A549 (cell line): Measurements from ENCODE around the gene TSPAN5. TPM values are rescaled to one million over a fixed set of nuclear protein-coding genes. Genes with fewer than 3 reads are reported as not detected.

ENCODE experiments used
- ATAC-seq, 2 experiments: fragments of 200-7000 bp in 1 of 2; fragments of >200 bp in 1 of 2; cut with Nextera tagmentation in 1 of 2; cut with Tn5 transposase in 1 of 2; 3 replicates each; pipeline versions ENCODE4 v1.8.0 to v1.9.1; 2018 to 2020; ENCODE audit warnings: mild to moderate bottlenecking in 1 of 2, moderate library complexity in 1 of 2
- CTCF ChIA-PET: fragments of 300-600 bp; sonication (Branson Sonifier 250); formaldehyde crosslinking; extraction: SDS; loops from one replicate; lab custom pipeline; 2021; ENCODE audit warnings: antibody characterized with exemption, inconsistent platforms; lab: Yijun Ruan, JAX
- POLR2A ChIA-PET: fragments of 350-600 bp; formaldehyde crosslinking; extraction: SDS; loops from one replicate; lab custom pipeline; 2021; ENCODE audit warnings: antibody characterized with exemption, inconsistent platforms; lab: Yijun Ruan, JAX
- DNase-seq, 2 experiments: peaks; one replicate each; pipeline versions ENCODE4 v3.0.0 to v3.0.0-alpha.2; 2011 to 2016; ENCODE audit warnings: low read depth in 1 of 2, low spot score in 1 of 2
- FAIRE-seq: peaks from 2 replicates; lab custom pipeline; 2011; peaks lifted over from hg19 to GRCh38; lab: Jason Lieb, UNC
- H3K27ac ChIP-seq, 2 experiments: fragments of >200 bp; sonication (Bioruptor Twin); formaldehyde crosslinking; 3 replicates each; pipeline ENCODE4 v1.5.1; 2016 to 2017
- H3K4me1 ChIP-seq: fragments of >200 bp; sonication (Bioruptor Twin); formaldehyde crosslinking; 3 replicates; pipeline ENCODE4 v1.6.1; 2016
- H3K4me2 ChIP-seq: fragments of >200 bp; sonication (Bioruptor Twin); formaldehyde crosslinking; 3 replicates; pipeline ENCODE4 v1.6.1; 2016
- H3K4me3 ChIP-seq: fragments of >200 bp; sonication (Bioruptor Twin); formaldehyde crosslinking; 3 replicates; pipeline ENCODE4 v1.5.1; 2016
- H3K9me3 ChIP-seq: fragments of >200 bp; sonication (Bioruptor Twin); formaldehyde crosslinking; 3 replicates; pipeline ENCODE4 v1.6.1; 2016
- BHLHE40 ChIP-seq: IDR thresholded peaks from 2 replicates; pipeline ENCODE4 v1.6.1; 2012; ENCODE audit warnings: low read depth, low read length, inconsistent platforms
- EHMT2 ChIP-seq: fragments of 200-600 bp; sonication (generic); IDR thresholded peaks from 2 replicates; pipeline ENCODE4 v1.6.1; 2016; ENCODE audit warnings: antibody characterized with exemption, low read depth, mild to moderate bottlenecking, moderate library complexity
- EP300 ChIP-seq, 2 experiments: fragments of >200 bp; sonication (Bioruptor Twin); formaldehyde crosslinking; IDR thresholded peaks; 2 replicates in 1 of 2; 3 replicates in 1 of 2; pipeline ENCODE4 v1.6.1; 2016 to 2017
- FOSB ChIP-seq: fragments of 250-450 bp; sonication (Bioruptor Pico); IDR thresholded peaks from 2 replicates; pipeline ENCODE4 v1.5.0; 2020; ENCODE audit warnings: mild to moderate bottlenecking, moderate library complexity
- GATA3 ChIP-seq: IDR thresholded peaks from 2 replicates; pipeline ENCODE4 v1.6.1; 2012; ENCODE audit warnings: borderline replicate concordance
- HEYL ChIP-seq: fragments of 250-450 bp; sonication (Bioruptor Pico); IDR thresholded peaks from 2 replicates; pipeline ENCODE4 v1.8.0; 2021; ENCODE audit warnings: mild to moderate bottlenecking, moderate library complexity
- HOXB5 ChIP-seq: fragments of 250-450 bp; sonication (Bioruptor Pico); IDR thresholded peaks from 2 replicates; pipeline ENCODE4 v1.5.0; 2020; ENCODE audit warnings: mild to moderate bottlenecking, moderate library complexity
- JUN ChIP-seq, 2 experiments: fragments of >200 bp; sonication (Bioruptor Twin); formaldehyde crosslinking; IDR thresholded peaks; 2 replicates in 1 of 2; 3 replicates in 1 of 2; pipeline ENCODE4 v1.6.1; 2016 to 2017
- MAZ ChIP-seq: fragments of 150-350 bp; IDR thresholded peaks from 2 replicates; pipeline ENCODE4 v1.6.1; 2014; ENCODE audit warnings: antibody characterized with exemption, low read depth, low read length, borderline replicate concordance
- MYC ChIP-seq: IDR thresholded peaks from 2 replicates; pipeline ENCODE4 v1.6.1; 2012; ENCODE audit warnings: mild to moderate bottlenecking, inconsistent platforms, low read length, improper control_type of control experiment, borderline replicate concordance
- NR3C1 ChIP-seq: fragments of >200 bp; sonication (Bioruptor Twin); formaldehyde crosslinking; IDR thresholded peaks from 3 replicates; pipeline ENCODE4 v1.6.1; 2017
- POLR2AphosphoS2 ChIP-seq: conservative IDR thresholded peaks from 2 replicates; pipeline ENCODE4 v1.6.1; 2012; ENCODE audit warnings: low read length, improper control_type of control experiment, inconsistent platforms
- RAD21 ChIP-seq, 2 experiments: fragments of >200 bp in 1 of 2; sonication (Bioruptor Twin) in 1 of 2; formaldehyde crosslinking in 1 of 2; IDR thresholded peaks in 1 of 2; conservative IDR thresholded peaks in 1 of 2; 2 replicates in 1 of 2; 3 replicates in 1 of 2; pipeline ENCODE4 v1.6.1; 2012 to 2018; ENCODE audit warnings: inconsistent platforms in 1 of 2
- RCOR1 ChIP-seq: fragments of 150-350 bp; IDR thresholded peaks from 2 replicates; pipeline ENCODE4 v1.6.1; 2014; ENCODE audit warnings: antibody characterized with exemption, low read length, low read depth
- SREBF2 ChIP-seq: fragments of 450-650 bp; IDR thresholded peaks from 2 replicates; pipeline ENCODE4 v1.6.1; 2014; ENCODE audit warnings: mild to moderate bottlenecking, moderate library complexity
- WGBS: methylation state at CpG from one replicate; pipeline ENCODE4 v1.1.6; 2017; ENCODE audit errors: missing lambda C conversion rate; 5-methylcytosine and 5-hydroxymethylcytosine counted together
- polyA plus RNA-seq, 4 experiments: library from polyadenylated mRNA; depleted of rRNA in 3 of 4; stranded (reverse); fragments of >200 nt; fragmentation: RNase III in 1 of 4; extraction: RNeasy Plus Mini Kit Qiagen cat#74134 plus additional on column Dnase treatment in 1 of 4; gene quantifications; 2 replicates in 3 of 4; 3 replicates in 1 of 4; pipeline ENCODE4 v1.2.3, GENCODE V29; 2011 to 2017
- TF ChIP-seq, protein P1 (sequence below): fragments of >200 bp; sonication (Bioruptor Twin); formaldehyde crosslinking; IDR thresholded peaks from 3 replicates; pipeline ENCODE4 v1.5.1; 2016
- TF ChIP-seq, protein P2 (sequence below): fragments of >200 bp; sonication (Bioruptor Twin); formaldehyde crosslinking; IDR thresholded peaks from 2 replicates; pipeline ENCODE4 v1.6.1; 2016
- TF ChIP-seq, protein P3 (sequence below): fragments of 200-600 bp; sonication (generic); IDR thresholded peaks from 2 replicates; pipeline ENCODE4 v1.6.1; 2016; ENCODE audit warnings: antibody characterized with exemption, mild to moderate bottlenecking, moderate library complexity
- TF ChIP-seq, protein P4 (sequence below): IDR thresholded peaks from 2 replicates; pipeline ENCODE4 v1.6.1; 2012

Gene TSPAN5
- polyA plus RNA-seq, 2 of the 4 experiments (the other 2 are of a cell fraction) = 9.5 to 12.4 TPM

DNA sequence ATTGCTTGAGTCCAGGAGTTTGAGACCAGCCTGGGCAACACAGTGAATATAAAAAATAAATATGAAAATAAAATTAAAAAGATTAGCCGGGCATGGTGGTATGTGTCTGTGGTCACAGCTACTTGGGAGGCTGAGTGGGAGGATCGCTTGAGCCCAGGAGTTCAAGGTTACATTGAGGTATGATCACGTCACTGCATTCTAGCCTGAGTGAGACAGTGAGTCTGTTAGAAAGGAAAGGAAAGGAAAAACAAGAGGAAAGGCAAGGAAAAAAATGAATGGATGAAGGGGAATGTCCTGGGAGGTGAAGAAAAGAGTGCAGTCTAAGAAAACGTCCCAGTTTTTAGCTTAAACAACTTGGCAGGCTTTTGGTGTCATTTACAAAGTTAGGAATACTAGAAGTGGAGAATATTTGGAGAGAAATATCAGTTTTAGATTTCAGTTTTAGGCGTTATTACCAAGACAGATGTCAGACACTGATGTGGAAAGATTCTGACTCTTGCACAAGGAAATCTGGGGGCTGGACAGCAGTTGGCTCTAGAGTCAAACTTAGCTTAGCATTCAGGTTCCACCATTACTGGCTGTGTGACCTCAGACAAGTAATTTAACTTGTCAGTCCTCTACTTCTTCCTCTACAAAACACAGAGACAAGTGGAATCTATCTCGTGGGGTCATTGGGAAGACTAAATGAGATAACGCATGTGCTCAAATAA, 139.0 kb downstream of the TSPAN5 start (continued):
- TF ChIP-seq, protein P1, sequence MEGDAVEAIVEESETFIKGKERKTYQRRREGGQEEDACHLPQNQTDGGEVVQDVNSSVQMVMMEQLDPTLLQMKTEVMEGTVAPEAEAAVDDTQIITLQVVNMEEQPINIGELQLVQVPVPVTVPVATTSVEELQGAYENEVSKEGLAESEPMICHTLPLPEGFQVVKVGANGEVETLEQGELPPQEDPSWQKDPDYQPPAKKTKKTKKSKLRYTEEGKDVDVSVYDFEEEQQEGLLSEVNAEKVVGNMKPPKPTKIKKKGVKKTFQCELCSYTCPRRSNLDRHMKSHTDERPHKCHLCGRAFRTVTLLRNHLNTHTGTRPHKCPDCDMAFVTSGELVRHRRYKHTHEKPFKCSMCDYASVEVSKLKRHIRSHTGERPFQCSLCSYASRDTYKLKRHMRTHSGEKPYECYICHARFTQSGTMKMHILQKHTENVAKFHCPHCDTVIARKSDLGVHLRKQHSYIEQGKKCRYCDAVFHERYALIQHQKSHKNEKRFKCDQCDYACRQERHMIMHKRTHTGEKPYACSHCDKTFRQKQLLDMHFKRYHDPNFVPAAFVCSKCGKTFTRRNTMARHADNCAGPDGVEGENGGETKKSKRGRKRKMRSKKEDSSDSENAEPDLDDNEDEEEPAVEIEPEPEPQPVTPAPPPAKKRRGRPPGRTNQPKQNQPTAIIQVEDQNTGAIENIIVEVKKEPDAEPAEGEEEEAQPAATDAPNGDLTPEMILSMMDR = no peak
- TF ChIP-seq FOSB (CRISPR knock-in tag) (no peak), MAZ (no peak)

DNA sequence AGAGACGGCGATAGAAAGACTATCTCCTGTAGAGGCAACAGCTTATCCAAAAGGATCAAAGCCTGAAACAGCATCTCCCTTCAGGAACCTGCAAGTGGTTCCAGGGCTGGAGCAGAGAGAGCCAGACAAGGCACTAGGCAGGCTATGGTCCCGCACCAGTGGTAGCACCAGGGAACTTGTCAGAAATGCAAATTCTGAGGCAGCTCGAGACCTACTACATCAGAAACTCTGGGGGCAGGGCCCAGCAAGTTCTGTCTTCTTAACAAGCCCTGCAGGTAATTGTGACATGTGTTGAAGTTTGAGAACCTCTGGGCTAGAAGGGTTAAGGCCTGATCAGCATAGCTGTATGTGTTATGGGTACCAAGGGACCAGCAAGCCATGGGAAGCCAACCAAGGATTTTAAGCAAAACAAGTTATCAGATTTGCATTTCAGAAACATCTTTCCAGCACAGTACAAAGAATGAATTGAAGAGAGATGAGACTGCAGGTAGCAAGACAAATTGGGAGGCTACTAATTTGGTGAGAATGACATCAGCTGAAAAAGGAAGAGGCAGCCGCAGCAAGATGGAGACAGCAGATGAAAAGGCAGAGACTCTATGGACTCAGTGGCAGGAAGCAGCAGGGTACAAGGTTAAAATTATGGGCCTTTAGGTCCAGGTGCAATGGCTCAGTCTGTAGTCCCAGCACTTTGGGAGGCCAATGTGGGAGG, 139.7 kb downstream of the TSPAN5 start:
- no peak overlapping the region for H3K4me2 ChIP-seq
- ATAC-seq (no peak), FAIRE-seq (no peak), DNase-seq (no peak)
- POLR2A ChIA-PET = no interaction called here
- WGBS = 95% methylated on average over 5 of the region's 5 CpGs
- no peak for TF ChIP-seq HEYL
- no peak for TF ChIP-seq HOXB5 (CRISPR knock-in tag)
- no peak for TF ChIP-seq EHMT2
- no peak for TF ChIP-seq BHLHE40
- H3K4me1 ChIP-seq = peaks cover 63% of the 10 kb centered on the region
- H3K4me3 ChIP-seq = no peak overlapping the region
- CTCF ChIA-PET = interaction anchor here (0.8 to 0.9 kb wide), 2 partner anchors 9 to 51 kb away, joined by 3 to 4 read pairs; no protein-coding TSS in a partner anchor
- H3K27ac ChIP-seq = peak overlapping the region in 1 of 2 experiments; percentile 85; a peak in 3 of 6 replicates
- H3K9me3 ChIP-seq = no peaks in the 10 kb centered on the region

DNA sequence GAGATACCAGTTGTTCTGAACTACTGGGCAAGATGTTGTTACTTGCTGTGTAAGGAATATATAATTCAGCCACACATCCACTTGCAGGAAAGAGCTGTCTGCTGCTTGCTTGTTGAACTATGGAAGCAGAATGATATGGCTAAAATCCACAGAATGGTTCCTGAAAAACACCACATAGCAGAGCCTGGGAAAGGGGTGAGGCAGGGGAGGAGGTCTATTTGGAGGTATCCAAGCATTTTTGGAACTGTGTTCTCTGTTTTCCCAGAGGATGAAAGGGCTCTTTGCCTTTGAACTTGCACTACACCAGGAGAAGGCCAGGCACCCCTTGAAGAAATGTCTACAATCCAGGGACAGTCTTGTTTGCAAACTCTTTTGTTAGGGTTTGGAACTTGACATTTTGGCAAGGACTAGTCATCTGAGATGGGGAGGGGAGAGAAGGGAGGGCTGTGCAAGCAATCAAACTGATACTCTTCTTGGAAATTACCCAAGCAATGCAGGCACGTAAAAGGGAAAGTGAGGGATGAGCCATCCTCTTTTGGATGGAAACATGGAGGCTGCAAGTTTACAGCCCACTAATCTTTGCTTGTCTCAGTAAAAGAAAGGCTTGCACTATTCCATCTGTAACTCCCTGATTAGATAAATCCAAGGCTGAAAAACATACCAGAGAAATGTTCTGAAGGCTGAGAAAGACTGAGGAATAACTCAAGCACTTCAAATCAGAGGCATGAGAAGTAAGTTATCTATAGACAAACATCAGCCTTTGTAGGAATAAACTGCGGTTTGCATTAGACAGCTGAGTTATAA, 141.0 kb downstream of the TSPAN5 start:
- H3K4me1 ChIP-seq = peaks cover 52% of the 10 kb centered on the region

More for the DNA sequence above, 141.0 kb downstream of the TSPAN5 start:
- WGBS = 38% methylated on average over 2 of the region's 2 CpGs
- DNase-seq (peak in 1 of 2 experiments; percentile 51), ATAC-seq (peak in 1 of 2 experiments; percentile 58; a peak in 4 of 6 replicates), FAIRE-seq (no peak)
- POLR2A ChIA-PET = no interaction called here
- TF ChIP-seq SREBF2 (no peak), POLR2AphosphoS2 (no peak), RCOR1 (no peak), HOXB5 (CRISPR knock-in tag) (no peak), EP300 (IDR thresholded peaks at IDR 0.05) (peak in 1 of 2 experiments; percentile 64; a peak in 2 of 5 replicates), NR3C1 (no peak), RAD21 (conservative IDR thresholded peaks at IDR 0.05 in 1 of 2, IDR thresholded peaks at IDR 0.05 in 1 of 2) (no peak), JUN (IDR thresholded peaks at IDR 0.05) (0 out of 5 replicates have a peak, but pooled peaks of 1 of the 2 experiments have one; percentile 25), GATA3 (peak; percentile 62; the same call in 1 of the 2 replicates), MYC (no peak), FOSB (CRISPR knock-in tag) (no peak)
- TF ChIP-seq, protein P2, sequence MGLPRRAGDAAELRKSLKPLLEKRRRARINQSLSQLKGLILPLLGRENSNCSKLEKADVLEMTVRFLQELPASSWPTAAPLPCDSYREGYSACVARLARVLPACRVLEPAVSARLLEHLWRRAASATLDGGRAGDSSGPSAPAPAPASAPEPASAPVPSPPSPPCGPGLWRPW = no peak
- TF ChIP-seq, protein P3, sequence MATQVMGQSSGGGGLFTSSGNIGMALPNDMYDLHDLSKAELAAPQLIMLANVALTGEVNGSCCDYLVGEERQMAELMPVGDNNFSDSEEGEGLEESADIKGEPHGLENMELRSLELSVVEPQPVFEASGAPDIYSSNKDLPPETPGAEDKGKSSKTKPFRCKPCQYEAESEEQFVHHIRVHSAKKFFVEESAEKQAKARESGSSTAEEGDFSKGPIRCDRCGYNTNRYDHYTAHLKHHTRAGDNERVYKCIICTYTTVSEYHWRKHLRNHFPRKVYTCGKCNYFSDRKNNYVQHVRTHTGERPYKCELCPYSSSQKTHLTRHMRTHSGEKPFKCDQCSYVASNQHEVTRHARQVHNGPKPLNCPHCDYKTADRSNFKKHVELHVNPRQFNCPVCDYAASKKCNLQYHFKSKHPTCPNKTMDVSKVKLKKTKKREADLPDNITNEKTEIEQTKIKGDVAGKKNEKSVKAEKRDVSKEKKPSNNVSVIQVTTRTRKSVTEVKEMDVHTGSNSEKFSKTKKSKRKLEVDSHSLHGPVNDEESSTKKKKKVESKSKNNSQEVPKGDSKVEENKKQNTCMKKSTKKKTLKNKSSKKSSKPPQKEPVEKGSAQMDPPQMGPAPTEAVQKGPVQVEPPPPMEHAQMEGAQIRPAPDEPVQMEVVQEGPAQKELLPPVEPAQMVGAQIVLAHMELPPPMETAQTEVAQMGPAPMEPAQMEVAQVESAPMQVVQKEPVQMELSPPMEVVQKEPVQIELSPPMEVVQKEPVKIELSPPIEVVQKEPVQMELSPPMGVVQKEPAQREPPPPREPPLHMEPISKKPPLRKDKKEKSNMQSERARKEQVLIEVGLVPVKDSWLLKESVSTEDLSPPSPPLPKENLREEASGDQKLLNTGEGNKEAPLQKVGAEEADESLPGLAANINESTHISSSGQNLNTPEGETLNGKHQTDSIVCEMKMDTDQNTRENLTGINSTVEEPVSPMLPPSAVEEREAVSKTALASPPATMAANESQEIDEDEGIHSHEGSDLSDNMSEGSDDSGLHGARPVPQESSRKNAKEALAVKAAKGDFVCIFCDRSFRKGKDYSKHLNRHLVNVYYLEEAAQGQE = no peak
- TF ChIP-seq, protein P4, sequence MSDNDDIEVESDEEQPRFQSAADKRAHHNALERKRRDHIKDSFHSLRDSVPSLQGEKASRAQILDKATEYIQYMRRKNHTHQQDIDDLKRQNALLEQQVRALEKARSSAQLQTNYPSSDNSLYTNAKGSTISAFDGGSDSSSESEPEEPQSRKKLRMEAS = 0 out of 2 replicates have a peak, but pooled peaks have one; percentile 8
- Histone ChIP-seq H3K9me3 (no peaks in the 10 kb centered on the region), H3K27ac (peak overlapping the region; percentile 79 to 85), H3K4me3 (no peak overlapping the region), H3K4me2 (peak overlapping the region; percentile 65)
- CTCF ChIA-PET = interaction anchor here (2.3 kb wide), 1 partner anchor 50 kb away, joined by 7 read pairs; no protein-coding TSS in a partner anchor
